K562 (cell line): ENCODE results near the gene CORIN. TPM values are rescaled to one million over a fixed set of nuclear protein-coding genes. Genes with fewer than 3 reads are reported as not detected.

Experiments
- ATAC-seq: fragments of 200-7000 bp; cut with Tn5 transposase; 3 replicates; pipeline ENCODE4 v1.9.1; 2020; ENCODE audit warnings: moderate library complexity
- BruUV-seq: library from RNA; stranded (reverse); fragments of 400-500 nt; replicated peaks from 2 replicates; lab custom pipeline; 2021; lab: Mats Ljungman, UMichigan
- CTCF ChIA-PET: fragments of 300-600 bp; formaldehyde crosslinking; extraction: SDS; loops from one replicate; lab custom pipeline; 2021; ENCODE audit warnings: low intra/inter-chr PET ratio; lab: Yijun Ruan, JAX
- POLR2A ChIA-PET: fragments of 300-600, 350-650 bp; sonication (Branson Sonifier 250); formaldehyde crosslinking; extraction: SDS; loops from one replicate; lab custom pipeline; 2021; ENCODE audit warnings: antibody characterized with exemption, inconsistent platforms; lab: Yijun Ruan, JAX
- DNase-seq, 4 experiments: peaks; one replicate each; pipeline versions ENCODE4 v3.0.0 to v3.0.0-alpha.2; 2011 to 2018; ENCODE audit warnings: low spot score in 3 of 4, mixed read lengths in 3 of 4; ENCODE audit errors: extremely low read depth in 1 of 4
- FAIRE-seq: peaks from 2 replicates; lab custom pipeline; 2011; peaks lifted over from hg19 to GRCh38; lab: Jason Lieb, UNC
- H2AFZ ChIP-seq: 2 replicates; pipeline ENCODE4 v1.6.0; 2011; ENCODE audit warnings: low read depth, low read length, control low read depth, inconsistent platforms
- H3K27ac ChIP-seq: fragments of 200-600 bp; 3 replicates; pipeline ENCODE4 v1.8.0; 2011; ENCODE audit warnings: low read depth, mild to moderate bottlenecking, control low read depth, inconsistent platforms, low read length, moderate library complexity, mixed read lengths; ENCODE audit errors: extremely low read depth
- H3K27me3 ChIP-seq, 2 experiments: fragments of 300-600 bp in 1 of 2; 2 replicates in 1 of 2; 3 replicates in 1 of 2; pipeline versions ENCODE4 v1.6.0 to v1.8.0; 2011; ENCODE audit warnings: inconsistent platforms in 2 of 2, low read length in 2 of 2, mild to moderate bottlenecking in 1 of 2, mixed read lengths in 1 of 2, moderate library complexity in 1 of 2; ENCODE audit not compliant: control insufficient read depth in 2 of 2, insufficient read depth in 2 of 2
- H3K36me3 ChIP-seq: fragments of 300-600 bp; 3 replicates; pipeline ENCODE4 v1.8.0; 2011; ENCODE audit warnings: mild to moderate bottlenecking, low read length, inconsistent platforms; ENCODE audit not compliant: control insufficient read depth, insufficient read depth
- H3K4me1 ChIP-seq, 2 experiments: fragments of 200-600 bp in 1 of 2; replicated peaks in 1 of 2; 2 replicates in 1 of 2; 3 replicates in 1 of 2; pipeline versions ENCODE4 v1.5.1 to v1.8.0; 2011; ENCODE audit warnings: inconsistent platforms in 2 of 2, low read length in 2 of 2, mild to moderate bottlenecking in 1 of 2, mixed read lengths in 1 of 2, moderate library complexity in 1 of 2; ENCODE audit not compliant: control insufficient read depth in 2 of 2, insufficient read depth in 2 of 2
- H3K4me2 ChIP-seq: 2 replicates; pipeline ENCODE4 v1.6.1; 2011; ENCODE audit warnings: low read length, control low read depth, inconsistent platforms, mixed read lengths; ENCODE audit not compliant: insufficient read depth
- H3K4me3 ChIP-seq: fragments of 200-600 bp; sonication (generic), shearing (Covaris generic); 2 replicates; pipeline ENCODE4 v1.5.1; 2016; ENCODE audit warnings: control low read depth, inconsistent platforms
- H3K79me2 ChIP-seq: fragments of 200-600 bp; 3 replicates; pipeline ENCODE4 v1.8.0; 2011; ENCODE audit warnings: low read length, inconsistent platforms; ENCODE audit not compliant: control insufficient read depth, insufficient read depth
- H3K9ac ChIP-seq, 2 experiments: 2 replicates each; pipeline versions ENCODE4 v1.6.0 to v1.6.1; 2011; ENCODE audit warnings: low read depth in 2 of 2, low read length in 2 of 2, control low read depth in 1 of 2, inconsistent platforms in 1 of 2, mild to moderate bottlenecking in 1 of 2, mixed read lengths in 1 of 2; ENCODE audit not compliant: insufficient read depth in 1 of 2
- H3K9me1 ChIP-seq: one replicate; pipeline ENCODE4 v1.6.0; 2011; ENCODE audit warnings: inconsistent platforms, mild to moderate bottlenecking, low read length, moderate library complexity; ENCODE audit not compliant: control insufficient read depth, insufficient read depth
- H3K9me3 ChIP-seq: replicated peaks from 2 replicates; pipeline ENCODE4 v1.5.1; 2011; ENCODE audit warnings: low read depth, low read length, inconsistent platforms; ENCODE audit not compliant: control insufficient read depth, insufficient read depth
- H4K20me1 ChIP-seq: replicated peaks from 2 replicates; pipeline ENCODE4 v1.6.1; 2011; ENCODE audit warnings: low read length, inconsistent platforms, mixed read lengths; ENCODE audit not compliant: control insufficient read depth, insufficient read depth
- ATF1 ChIP-seq, 2 experiments: fragments of 450-650 bp in 1 of 2; IDR thresholded peaks; 2 replicates each; pipeline ENCODE4 v1.6.1; 2016; ENCODE audit warnings: missing compliant biosample characterization in 1 of 2, missing genetic modification characterization in 1 of 2
- DNMT1 ChIP-seq: fragments of 450-650 bp; IDR thresholded peaks from 2 replicates; pipeline ENCODE4 v1.6.1; 2016; ENCODE audit warnings: antibody characterized with exemption, mild to moderate bottlenecking
- ETV5 ChIP-seq: sonication (generic); formaldehyde crosslinking; IDR thresholded peaks from 2 replicates; pipeline ENCODE4 v1.4.0; 2020; ENCODE audit warnings: low read depth, mild to moderate bottlenecking, missing genetic modification reagents
- FIP1L1 ChIP-seq: fragments of 200-400 bp; formaldehyde crosslinking; IDR thresholded peaks from 2 replicates; pipeline ENCODE4 v1.6.1; 2018; ENCODE audit warnings: mild to moderate bottlenecking, low read depth, low read length; ENCODE audit not compliant: poor library complexity, severe bottlenecking
- IFI16 ChIP-seq: fragments of 250-450 bp; sonication (Bioruptor Pico); IDR thresholded peaks from 2 replicates; pipeline ENCODE4 v2.1.2; 2022; ENCODE audit warnings: mild to moderate bottlenecking, inconsistent platforms
- KDM4B ChIP-seq, 2 experiments: fragments of 450-650 bp in 1 of 2; sonication (generic) in 1 of 2; IDR thresholded peaks; 2 replicates each; pipeline ENCODE4 v1.6.1; 2016 to 2017; ENCODE audit warnings: borderline replicate concordance in 2 of 2, antibody characterized with exemption in 1 of 2, low read depth in 1 of 2, mild to moderate bottlenecking in 1 of 2
- POLR2AphosphoS2 ChIP-seq: IDR thresholded peaks from 2 replicates; pipeline ENCODE4 v1.6.1; 2012; ENCODE audit warnings: low read length, improper control_type of control experiment
- POLR2H ChIP-seq: IDR thresholded peaks from 2 replicates; pipeline ENCODE4 v1.6.1; 2016; ENCODE audit warnings: missing genetic modification characterization, low read depth, mild to moderate bottlenecking, control low read depth, missing compliant biosample characterization, moderate library complexity
- POLR3G ChIP-seq: IDR thresholded peaks from 2 replicates; pipeline ENCODE4 v1.6.1; 2011; ENCODE audit not compliant: insufficient read length, insufficient replicate concordance; ENCODE audit errors: extremely low read depth
- RBM25 ChIP-seq: fragments of 200-400 bp; formaldehyde crosslinking; IDR thresholded peaks from 2 replicates; pipeline ENCODE4 v1.6.1; 2018; ENCODE audit warnings: low read length, low read depth, moderate library complexity; ENCODE audit not compliant: severe bottlenecking
- TAF1 ChIP-seq: IDR thresholded peaks from 2 replicates; pipeline ENCODE4 v1.6.1; 2011; ENCODE audit warnings: mild to moderate bottlenecking, low read length, moderate library complexity; ENCODE audit not compliant: insufficient read depth, control insufficient read depth, severe bottlenecking; ENCODE audit errors: extremely low read depth
- U2AF2 ChIP-seq: fragments of 200-400 bp; formaldehyde crosslinking; optimal IDR thresholded peaks from 2 replicates; pipeline ENCODE3; 2017; ENCODE audit warnings: low read depth, mild to moderate bottlenecking, low read length
- ZNF384 ChIP-seq: IDR thresholded peaks from 2 replicates; pipeline ENCODE4 v1.6.1; 2012; ENCODE audit warnings: low read depth, low read length, improper control_type of control experiment
- ZNF551 ChIP-seq: fragments of 250-450 bp; sonication (Bioruptor Pico); IDR thresholded peaks from 2 replicates; pipeline ENCODE4 v1.5.0; 2021; ENCODE audit warnings: mild to moderate bottlenecking, moderate library complexity
- WGBS: fragments of 100-300 bp; shearing (Covaris generic); methylation state at CpG from one replicate; pipeline ENCODE4 v1.1.6; 2016; ENCODE audit warnings: low coverage, mixed read lengths; ENCODE audit not compliant: insufficient coverage; ENCODE audit errors: missing lambda C conversion rate; 5-methylcytosine and 5-hydroxymethylcytosine counted together
- in situ Hi-C: fragments of 300-500 bp; cut with MboI; formaldehyde crosslinking; loops from 4 replicates; pipeline ENCODE4 v1.15.0; 2018; ENCODE audit warnings: inconsistent platforms, mixed read lengths
- intact Hi-C: fragments of 100-400 bp; cut with micrococcal nuclease; formaldehyde crosslinking; loops from 2 replicates; pipeline ENCODE4 v1.14.2; 2022
- polyA plus RNA-seq, 8 experiments: library from polyadenylated mRNA; depleted of rRNA in 4 of 8; stranded (reverse) in 5 of 8; unstranded in 3 of 8; fragments of >200 nt; fragmentation: Nextera tagmentation in 2 of 8; fragmentation: Illumina TruSeq in 1 of 8; extraction: Ambion mirVana in 2 of 8; extraction: Trizol in 1 of 8; gene quantifications; 2 replicates each; pipeline versions ENCODE4 v1.2.1 to v1.2.3, GENCODE V29; 2011 to 2014; ENCODE audit warnings: inconsistent platforms in 1 of 8, missing spikeins in 1 of 8
- total RNA-seq, 7 experiments: library from RNA; depleted of rRNA in 6 of 7; stranded (reverse); fragments of >200 nt in 6 of 7; fragmentation: Illumina TruSeq in 2 of 7; extraction: Trizol in 2 of 7; gene quantifications; 2 replicates each; pipeline versions ENCODE4 v1.2.1 to v1.2.3, GENCODE V29; 2011 to 2021; ENCODE audit warnings: low replicate concordance in 1 of 7
- TF ChIP-seq, protein P1 (sequence below): fragments of 450-650 bp; formaldehyde crosslinking; IDR thresholded peaks from 2 replicates; pipeline ENCODE4 v1.4.0; 2020; ENCODE audit warnings: mild to moderate bottlenecking
- TF ChIP-seq, protein P2 (sequence below): fragments of 450-650 bp; formaldehyde crosslinking; IDR thresholded peaks from 2 replicates; pipeline ENCODE4 v1.4.0; 2020; ENCODE audit warnings: mild to moderate bottlenecking, moderate library complexity

CORIN gene
- total and polyA plus RNA-seq, 9 of the 15 experiments (the other 6 are each of a cell fraction or from before 2014, with no cell fraction given): 0.04 to 0.31 (median 0.08) TPM; not detected in 4

DNA sequence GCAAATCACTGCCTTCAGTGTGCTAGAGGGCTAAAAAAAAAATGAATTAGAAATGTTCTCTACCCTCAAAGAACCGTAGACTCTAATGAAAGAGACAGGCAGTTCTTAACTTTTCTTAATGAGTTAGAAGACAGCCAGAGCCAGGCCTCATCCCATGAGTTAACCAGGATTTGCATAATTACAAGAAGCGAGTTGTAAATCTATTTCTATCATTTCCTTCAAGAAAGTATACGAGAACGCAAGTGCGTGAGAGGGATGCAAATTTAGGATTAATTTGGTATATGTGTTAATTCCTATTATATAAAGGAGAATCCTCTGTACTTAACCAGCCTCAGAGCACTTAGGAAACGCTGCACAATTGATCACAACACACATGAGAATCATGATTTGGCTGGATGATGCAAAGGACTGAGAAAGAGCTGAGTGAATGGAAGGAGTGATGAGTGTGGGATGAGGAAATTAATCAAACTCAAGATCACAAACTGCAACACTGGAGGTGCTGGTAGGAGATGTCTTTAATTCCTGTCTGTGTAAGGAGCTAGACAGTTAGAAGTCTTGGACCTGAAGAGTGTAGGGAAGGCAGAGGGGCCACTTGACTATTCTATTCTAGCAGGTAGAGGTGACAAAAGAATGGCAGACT lies 195.6 kb downstream of the CORIN start:
- no TSS peak for BruUV-seq
- in situ Hi-C loops: no loop called here
- Histone ChIP-seq H3K9me1 (no peaks in the 10 kb centered on the region), H2AFZ (no peak overlapping the region), H4K20me1 (no peaks in the 10 kb centered on the region), H3K27me3 (no peaks in the 10 kb centered on the region), H3K9me3 (no peaks in the 10 kb centered on the region), H3K79me2 (no peaks in the 10 kb centered on the region), H3K9ac (no peak overlapping the region), H3K27ac (no peak overlapping the region), H3K4me3 (no peak overlapping the region), H3K36me3 (no peaks in the 10 kb centered on the region), H3K4me1 (no peaks in the 10 kb centered on the region), H3K4me2 (no peak overlapping the region)
- ChIA-PET CTCF (no interaction called here), POLR2A (no interaction called here)
- no peak for TF ChIP-seq TAF1
- TF ChIP-seq ATF1 (CRISPR knock-in tag; IDR thresholded peaks at IDR 0.05): no peak
- no peak for TF ChIP-seq ATF1 (tag; IDR thresholded peaks at IDR 0.05)
- no peak for TF ChIP-seq IFI16 (CRISPR knock-in tag)
- no peak for TF ChIP-seq ETV5 (CRISPR knock-in tag)
- no peak for TF ChIP-seq ZNF384
- no peak for TF ChIP-seq RBM25
- TF ChIP-seq, protein P1, sequence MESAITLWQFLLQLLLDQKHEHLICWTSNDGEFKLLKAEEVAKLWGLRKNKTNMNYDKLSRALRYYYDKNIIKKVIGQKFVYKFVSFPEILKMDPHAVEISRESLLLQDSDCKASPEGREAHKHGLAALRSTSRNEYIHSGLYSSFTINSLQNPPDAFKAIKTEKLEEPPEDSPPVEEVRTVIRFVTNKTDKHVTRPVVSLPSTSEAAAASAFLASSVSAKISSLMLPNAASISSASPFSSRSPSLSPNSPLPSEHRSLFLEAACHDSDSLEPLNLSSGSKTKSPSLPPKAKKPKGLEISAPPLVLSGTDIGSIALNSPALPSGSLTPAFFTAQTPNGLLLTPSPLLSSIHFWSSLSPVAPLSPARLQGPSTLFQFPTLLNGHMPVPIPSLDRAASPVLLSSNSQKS: no peak
- TF ChIP-seq KDM4B (IDR thresholded peaks at IDR 0.05; ENCODE audit: borderline replicate concordance in 2 of 2, low read depth in 1 of 2): no peak
- no peak for TF ChIP-seq U2AF2
- no peak for TF ChIP-seq FIP1L1
- TF ChIP-seq POLR3G: no peak
- TF ChIP-seq, protein P2, sequence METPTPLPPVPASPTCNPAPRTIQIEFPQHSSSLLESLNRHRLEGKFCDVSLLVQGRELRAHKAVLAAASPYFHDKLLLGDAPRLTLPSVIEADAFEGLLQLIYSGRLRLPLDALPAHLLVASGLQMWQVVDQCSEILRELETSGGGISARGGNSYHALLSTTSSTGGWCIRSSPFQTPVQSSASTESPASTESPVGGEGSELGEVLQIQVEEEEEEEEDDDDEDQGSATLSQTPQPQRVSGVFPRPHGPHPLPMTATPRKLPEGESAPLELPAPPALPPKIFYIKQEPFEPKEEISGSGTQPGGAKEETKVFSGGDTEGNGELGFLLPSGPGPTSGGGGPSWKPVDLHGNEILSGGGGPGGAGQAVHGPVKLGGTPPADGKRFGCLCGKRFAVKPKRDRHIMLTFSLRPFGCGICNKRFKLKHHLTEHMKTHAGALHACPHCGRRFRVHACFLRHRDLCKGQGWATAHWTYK (CRISPR knock-in tag): no peak
- no peak for TF ChIP-seq ZNF551 (CRISPR knock-in tag)
- no peak for TF ChIP-seq POLR2AphosphoS2
- TF ChIP-seq DNMT1: no peak
- no peak for TF ChIP-seq POLR2H
- no peak for ATAC-seq
- intact Hi-C loops: no loop called here
- no peak for FAIRE-seq
- DNase-seq: no peak
- 0% methylated on average over 6 of the region's 6 CpGs for WGBS
